Purkinje cell (primary cell): Measurements from ENCODE around the gene TNFRSF6B. TPM values are rescaled to one million over a fixed set of nuclear protein-coding genes. Genes with fewer than 3 reads are reported as not detected.

ENCODE experiments used
- polyA plus RNA-seq: library from polyadenylated mRNA; unstranded; fragments of >200 nt; fragmentation: Nextera tagmentation; gene quantifications from 2 replicates; pipeline ENCODE4 v1.2.1, GENCODE V29; 2014

TNFRSF6B gene, protein sequence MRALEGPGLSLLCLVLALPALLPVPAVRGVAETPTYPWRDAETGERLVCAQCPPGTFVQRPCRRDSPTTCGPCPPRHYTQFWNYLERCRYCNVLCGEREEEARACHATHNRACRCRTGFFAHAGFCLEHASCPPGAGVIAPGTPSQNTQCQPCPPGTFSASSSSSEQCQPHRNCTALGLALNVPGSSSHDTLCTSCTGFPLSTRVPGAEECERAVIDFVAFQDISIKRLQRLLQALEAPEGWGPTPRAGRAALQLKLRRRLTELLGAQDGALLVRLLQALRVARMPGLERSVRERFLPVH
- not detected in 2 replicates for polyA plus RNA-seq

DNA sequence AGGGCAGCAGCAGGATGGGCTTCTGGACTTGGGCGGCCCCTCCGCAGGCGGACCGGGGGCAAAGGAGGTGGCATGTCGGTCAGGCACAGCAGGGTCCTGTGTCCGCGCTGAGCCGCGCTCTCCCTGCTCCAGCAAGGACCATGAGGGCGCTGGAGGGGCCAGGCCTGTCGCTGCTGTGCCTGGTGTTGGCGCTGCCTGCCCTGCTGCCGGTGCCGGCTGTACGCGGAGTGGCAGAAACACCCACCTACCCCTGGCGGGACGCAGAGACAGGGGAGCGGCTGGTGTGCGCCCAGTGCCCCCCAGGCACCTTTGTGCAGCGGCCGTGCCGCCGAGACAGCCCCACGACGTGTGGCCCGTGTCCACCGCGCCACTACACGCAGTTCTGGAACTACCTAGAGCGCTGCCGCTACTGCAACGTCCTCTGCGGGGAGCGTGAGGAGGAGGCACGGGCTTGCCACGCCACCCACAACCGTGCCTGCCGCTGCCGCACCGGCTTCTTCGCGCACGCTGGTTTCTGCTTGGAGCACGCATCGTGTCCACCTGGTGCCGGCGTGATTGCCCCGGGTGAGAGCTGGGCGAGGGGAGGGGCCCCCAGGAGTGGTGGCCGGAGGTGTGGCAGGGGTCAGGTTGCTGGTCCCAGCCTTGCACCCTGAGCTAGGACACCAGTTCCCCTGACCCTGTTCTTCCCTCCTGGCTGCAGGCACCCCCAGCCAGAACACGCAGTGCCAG, at the start of gene TNFRSF6B:
Gene TNFRSF6B, plus strand, starts transcription at position 25 of the 729 bp plus-strand sequence. Its CDS starts 116 bp downstream, at position 141.

DNA sequence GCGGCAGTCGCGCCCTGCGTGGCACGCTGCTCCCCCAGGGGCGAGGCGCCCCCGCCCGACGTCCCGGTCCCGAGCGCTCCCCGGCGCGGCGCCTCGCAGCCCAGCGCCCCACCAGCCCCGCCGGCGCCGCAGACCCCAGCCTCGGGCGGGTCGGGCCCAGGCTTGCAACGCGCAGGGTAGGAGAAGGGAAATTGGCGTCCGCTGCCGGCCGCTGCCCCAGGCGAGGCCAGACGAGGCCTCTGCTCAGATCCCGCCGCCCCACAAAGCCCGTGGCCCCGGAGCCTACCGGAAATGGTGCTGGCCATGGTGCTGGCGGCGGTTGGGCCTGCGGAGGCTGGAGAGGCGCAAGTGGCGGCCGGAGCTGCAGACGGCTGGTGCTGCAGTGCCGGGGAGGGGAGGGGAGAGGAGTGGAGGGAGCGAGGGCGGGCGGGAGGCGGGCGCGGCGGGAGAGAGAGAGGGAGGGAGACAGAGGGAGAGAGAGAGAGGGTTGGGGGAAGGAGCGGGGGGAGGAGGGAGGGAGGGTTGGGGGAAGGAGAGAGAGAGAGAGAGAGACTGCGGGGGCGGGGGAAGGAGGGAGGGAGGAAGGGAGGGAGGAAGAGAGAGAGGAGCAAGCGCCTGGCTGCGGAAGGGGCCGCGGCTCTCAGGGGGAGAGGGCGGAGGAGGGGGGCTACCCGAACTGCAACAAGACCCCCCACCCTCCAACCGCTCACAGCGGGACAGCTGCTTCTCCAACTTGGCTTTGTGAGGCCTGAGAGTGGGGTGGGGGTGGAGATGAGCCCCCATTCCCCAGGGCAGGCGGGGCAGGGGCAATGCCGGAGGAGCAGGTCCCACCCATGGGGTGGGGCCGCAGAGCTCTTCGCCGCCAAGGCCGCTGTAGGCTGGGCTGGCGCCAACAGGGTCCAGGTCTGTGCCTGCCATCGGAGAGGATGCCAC, 43.1 kb upstream of the TNFRSF6B start, which contains the start of gene STMN3:
Gene STMN3, minus strand, starts transcription at position 384 of the 933 bp plus-strand sequence. Its CDS starts 79 bp downstream, at position 305.

DNA sequence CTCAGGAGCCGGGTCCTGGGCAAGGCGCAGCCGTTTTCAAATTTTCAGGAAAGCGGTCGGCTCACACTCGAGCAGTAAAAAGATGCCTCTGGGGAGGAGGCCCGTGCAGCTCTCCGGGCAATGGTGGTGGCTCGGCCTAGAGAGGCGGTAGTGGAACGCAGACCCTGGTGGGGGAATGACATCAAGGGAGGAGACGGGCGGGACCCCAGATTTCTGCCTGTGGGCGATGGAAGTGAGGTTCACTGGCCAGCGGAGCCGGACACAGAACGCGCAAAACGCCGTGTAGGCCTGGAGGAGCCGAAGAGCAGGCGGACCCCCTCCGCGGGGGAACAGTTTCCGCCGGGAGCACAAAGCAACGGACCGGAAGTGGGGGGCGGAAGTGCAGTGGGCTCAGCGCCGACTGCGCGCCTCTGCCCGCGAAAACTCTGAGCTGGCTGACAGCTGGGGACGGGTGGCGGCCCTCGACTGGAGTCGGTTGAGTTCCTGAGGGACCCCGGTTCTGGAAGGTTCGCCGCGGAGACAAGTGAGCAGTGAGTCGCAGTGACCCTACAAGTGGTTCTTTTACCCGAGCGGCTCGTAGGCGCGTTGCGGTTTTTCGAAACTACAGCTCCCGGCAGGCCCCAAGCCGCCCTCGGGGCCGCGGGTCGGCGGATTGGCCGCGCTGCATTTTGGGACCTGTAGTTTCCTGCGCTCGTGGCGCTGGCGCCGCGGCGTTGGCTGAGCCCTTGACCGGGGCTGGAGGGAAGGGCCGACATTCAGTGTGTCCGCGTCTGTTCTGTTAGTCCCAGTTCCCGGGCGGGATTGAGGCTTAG, 38.3 kb upstream of the TNFRSF6B start, which contains the start of gene RTEL1:
Gene RTEL1, plus strand, starts transcription at position 376 of the 812 bp plus-strand sequence. CDS start 1,091 bp downstream, outside the sequence.

DNA sequence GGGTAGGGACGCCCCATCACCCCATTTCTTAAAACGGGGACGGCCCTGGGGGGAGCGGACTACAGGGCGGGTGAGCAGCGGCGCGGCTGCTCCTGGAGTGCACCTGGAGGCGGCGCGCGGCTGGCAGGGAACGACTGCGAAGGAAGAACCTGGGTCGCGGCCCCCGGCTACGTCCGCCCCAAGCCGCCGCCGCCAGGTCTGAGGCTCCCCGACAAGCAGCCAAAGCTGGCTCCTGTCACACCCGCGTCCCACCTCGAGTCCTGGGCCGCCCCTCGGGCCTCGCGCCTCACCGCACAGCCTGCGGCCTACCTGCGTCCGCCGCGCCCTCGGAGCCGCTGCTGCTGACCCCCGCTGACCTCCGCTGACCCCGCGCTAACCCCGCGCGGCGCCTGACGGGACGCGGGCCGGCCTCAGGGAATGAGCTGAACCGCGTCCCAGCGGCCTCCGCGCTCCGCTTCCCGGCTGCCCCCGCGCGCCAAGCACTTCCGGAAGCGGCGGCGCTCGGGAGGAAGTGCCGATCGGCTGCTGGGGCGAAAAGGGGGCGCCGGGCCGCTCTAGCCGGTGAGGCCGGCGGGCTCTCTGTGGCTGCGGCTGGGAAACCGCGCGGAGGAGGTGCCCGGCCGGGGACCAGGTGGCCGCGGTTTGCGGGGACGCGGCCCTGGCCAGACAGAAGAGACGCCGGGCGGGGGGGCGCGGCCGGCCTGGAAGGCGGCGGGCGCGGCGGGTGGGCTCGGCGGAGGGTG, 11.3 kb downstream of the TNFRSF6B start, which contains the start of the genes ARFRP1 and ZGPAT:
Gene ARFRP1, minus strand, starts transcription at position 419 of the 743 bp plus-strand sequence. CDS start 885 bp downstream, outside the sequence.
Gene ZGPAT, plus strand, starts transcription at position 482 of the 743 bp plus-strand sequence. CDS start 542 bp downstream, outside the sequence.

GRCh38 chr20:63735859-63736718, 39.6 kb downstream of the TNFRSF6B start, which contains the start of gene LIME1:
Gene LIME1, plus strand, starts transcription at chr20:63736664. Its CDS starts 886 bp downstream, at chr20:63737550.

DNA sequence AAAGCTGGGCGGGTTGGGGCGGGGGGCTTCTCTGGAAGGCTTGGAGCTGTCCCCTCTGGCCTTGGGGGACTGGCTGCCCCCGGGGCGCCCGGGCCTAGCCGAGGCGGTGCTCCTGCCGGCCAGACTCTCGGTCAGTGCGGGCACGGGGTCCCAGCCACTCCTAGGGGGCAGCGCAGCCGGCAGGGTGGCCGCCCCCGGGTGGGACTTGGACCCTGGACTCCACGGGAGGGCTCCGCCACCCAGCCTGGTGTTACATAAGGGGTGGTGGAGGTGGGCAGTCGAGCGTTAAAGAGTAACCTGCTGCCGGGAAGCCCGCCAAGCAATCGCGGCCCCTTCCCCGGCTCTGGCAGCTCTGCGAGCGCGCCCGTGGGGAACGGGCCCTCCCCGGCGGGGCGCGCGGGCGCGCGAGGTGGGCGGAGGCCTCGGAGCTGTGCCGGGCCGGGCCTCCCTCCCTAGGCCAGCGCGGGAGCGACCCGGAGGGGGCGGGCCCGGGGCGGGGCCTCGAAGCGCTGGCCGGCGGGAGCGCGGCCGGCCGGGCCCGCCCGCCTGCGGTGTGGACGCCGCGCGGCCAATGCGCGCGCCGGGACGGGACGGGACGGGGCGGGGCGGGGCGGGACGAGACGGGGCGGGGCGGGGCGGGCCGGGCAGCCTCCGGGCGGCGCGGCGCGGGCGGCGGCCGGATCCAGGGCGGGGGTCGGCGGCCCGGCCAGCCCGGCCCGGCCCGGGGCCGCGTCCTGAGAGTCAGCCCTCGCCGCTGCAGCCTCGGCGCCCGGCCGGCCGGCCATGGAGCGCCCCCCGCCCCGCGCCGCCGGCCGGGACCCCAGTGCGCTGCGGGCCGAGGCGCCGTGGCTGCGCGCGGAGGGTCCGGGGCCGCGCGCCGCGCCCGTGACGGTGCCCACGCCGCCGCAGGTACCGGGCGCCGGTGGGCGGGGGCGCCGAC, 42.9 kb downstream of the TNFRSF6B start, which contains the start of gene SLC2A4RG:
Gene SLC2A4RG, plus strand, starts transcription at position 647 of the 940 bp plus-strand sequence. Its CDS starts 137 bp downstream, at position 784.

Other genes starting within 250 kb of the TNFRSF6B start
- gene KCNQ2, start 224.0 kb upstream of the TNFRSF6B start, polyA plus RNA-seq: 8.7 and 11.4 TPM in 2 replicates
- gene EEF1A2, start 197.6 kb upstream of the TNFRSF6B start, polyA plus RNA-seq: 13.6 and 15.1 TPM in 2 replicates
- 2.1 and 3.0 TPM in 2 replicates for gene PPDPF, start 175.9 kb upstream of the TNFRSF6B start, polyA plus RNA-seq
- not detected in 2 replicates for gene PTK6, start 159.3 kb upstream of the TNFRSF6B start, polyA plus RNA-seq
- gene SRMS, start 148.9 kb upstream of the TNFRSF6B start, polyA plus RNA-seq: not detected in 2 replicates
- gene FNDC11, start 142.5 kb upstream of the TNFRSF6B start, polyA plus RNA-seq: not detected in 2 replicates
- gene HELZ2, start 122.4 kb upstream of the TNFRSF6B start, polyA plus RNA-seq: not detected in 2 replicates
- 0.35 and 1.3 TPM in 2 replicates for gene GMEB2, start 69.6 kb upstream of the TNFRSF6B start, polyA plus RNA-seq
- 30.7 and 32.0 TPM in 2 replicates for gene STMN3, start 43.2 kb upstream of the TNFRSF6B start, polyA plus RNA-seq
- gene RTEL1, start 38.3 kb upstream of the TNFRSF6B start, polyA plus RNA-seq: 0.21 TPM in 1 of 2 replicates, not detected in the other
- 1.7 and 5.3 TPM in 2 replicates for gene ARFRP1, start 11.3 kb downstream of the TNFRSF6B start, polyA plus RNA-seq
- gene ZGPAT, start 11.4 kb downstream of the TNFRSF6B start, polyA plus RNA-seq: 0.38 and 0.73 TPM in 2 replicates
- gene LIME1, start 40.0 kb downstream of the TNFRSF6B start, polyA plus RNA-seq: not detected in 2 replicates
- gene SLC2A4RG, start 43.1 kb downstream of the TNFRSF6B start, polyA plus RNA-seq: 0.93 TPM in 1 of 2 replicates, not detected in the other
- gene ZBTB46, start 134.6 kb downstream of the TNFRSF6B start, polyA plus RNA-seq: 2.8 and 6.3 TPM in 2 replicates
- not detected in 2 replicates for gene ABHD16B, start 164.8 kb downstream of the TNFRSF6B start, polyA plus RNA-seq
- 7.6 and 9.1 TPM in 2 replicates for gene TPD52L2, start 168.6 kb downstream of the TNFRSF6B start, polyA plus RNA-seq
- 8.3 and 9.6 TPM in 2 replicates for gene DNAJC5, start 198.5 kb downstream of the TNFRSF6B start, polyA plus RNA-seq